WTC11 (cell line): Measurements from ENCODE around the gene PBX4. TPM values are rescaled to one million over a fixed set of nuclear protein-coding genes. Genes with fewer than 3 reads are reported as not detected.

Experiments used
- ATF1 ChIP-seq: sonication (generic); formaldehyde crosslinking; IDR thresholded peaks from 2 replicates; pipeline ENCODE4 v1.8.1; 2023; ENCODE audit warnings: mild to moderate bottlenecking, moderate library complexity, missing genetic modification reagents
- EMX1 ChIP-seq: fragments of 250-450 bp; sonication (Bioruptor Pico); IDR thresholded peaks from 2 replicates; pipeline ENCODE4 v1.8.0; 2021; ENCODE audit warnings: mild to moderate bottlenecking
- FOXJ3 ChIP-seq: sonication (generic); formaldehyde crosslinking; IDR thresholded peaks from 2 replicates; pipeline ENCODE4 v1.9.0; 2021; ENCODE audit warnings: missing genetic modification reagents, mild to moderate bottlenecking, borderline replicate concordance
- FOXK1 ChIP-seq: sonication (generic); formaldehyde crosslinking; IDR thresholded peaks from 2 replicates; pipeline ENCODE4 v1.8.0; 2022; ENCODE audit warnings: mild to moderate bottlenecking, moderate library complexity, missing genetic modification reagents
- GABPB1 ChIP-seq: sonication (generic); formaldehyde crosslinking; IDR thresholded peaks from 2 replicates; pipeline ENCODE4 v1.8.1; 2023; ENCODE audit warnings: mild to moderate bottlenecking, missing genetic modification reagents
- JUN ChIP-seq: sonication (generic); formaldehyde crosslinking; IDR thresholded peaks from 2 replicates; pipeline ENCODE4 v1.8.0; 2023; ENCODE audit warnings: mild to moderate bottlenecking, missing genetic modification reagents
- NFATC4 ChIP-seq: fragments of 250-450 bp; sonication (Bioruptor Pico); IDR thresholded peaks from 2 replicates; pipeline ENCODE4 v1.9.0; 2021; ENCODE audit warnings: mild to moderate bottlenecking
- NR2C2 ChIP-seq: sonication (generic); formaldehyde crosslinking; IDR thresholded peaks from 2 replicates; pipeline ENCODE4 v1.8.0; 2022; ENCODE audit warnings: mild to moderate bottlenecking, missing genetic modification reagents
- OVOL2 ChIP-seq: fragments of 250-450 bp; sonication (Bioruptor Pico); IDR thresholded peaks from 2 replicates; pipeline ENCODE4 v1.9.0; 2021; ENCODE audit warnings: mild to moderate bottlenecking, borderline replicate concordance
- PRRX2 ChIP-seq: fragments of 250-450 bp; sonication (Bioruptor Pico); IDR thresholded peaks from 2 replicates; pipeline ENCODE4 v1.8.0; 2021; ENCODE audit warnings: mild to moderate bottlenecking
- SMAD4 ChIP-seq: sonication (generic); formaldehyde crosslinking; IDR thresholded peaks from 2 replicates; pipeline ENCODE4 v1.8.0; 2022; ENCODE audit warnings: mild to moderate bottlenecking, missing genetic modification reagents
- SOX15 ChIP-seq: fragments of 250-450 bp; sonication (Bioruptor Pico); IDR thresholded peaks from 2 replicates; pipeline ENCODE4 v1.9.0; 2021; ENCODE audit warnings: mild to moderate bottlenecking
- TP53 ChIP-seq: sonication (generic); formaldehyde crosslinking; IDR thresholded peaks from 2 replicates; pipeline ENCODE4 v1.8.1; 2023; ENCODE audit warnings: mild to moderate bottlenecking, missing genetic modification reagents
- ZNF263 ChIP-seq: sonication (generic); formaldehyde crosslinking; IDR thresholded peaks from 2 replicates; pipeline ENCODE4 v1.8.1; 2022; ENCODE audit warnings: low read depth, mild to moderate bottlenecking, moderate library complexity, missing genetic modification reagents
- ZNF416 ChIP-seq: fragments of 250-450 bp; sonication (Bioruptor Pico); IDR thresholded peaks from 2 replicates; pipeline ENCODE4 v1.9.0; 2021; ENCODE audit warnings: mild to moderate bottlenecking, inconsistent platforms
- total RNA-seq: library from RNA; stranded (reverse); gene quantifications from 3 replicates; pipeline ENCODE4 v1.2.3, GENCODE V29; 2021
- TF ChIP-seq, protein P1 (sequence below): sonication (generic); formaldehyde crosslinking; IDR thresholded peaks from 2 replicates; pipeline ENCODE4 v1.8.1; 2022; ENCODE audit warnings: mild to moderate bottlenecking, missing genetic modification reagents, moderate library complexity, borderline replicate concordance
- TF ChIP-seq, protein P2 (sequence below): sonication (generic); formaldehyde crosslinking; conservative IDR thresholded peaks from 2 replicates; pipeline ENCODE4 v1.8.1; 2022; ENCODE audit warnings: mild to moderate bottlenecking, missing genetic modification reagents
- TF ChIP-seq, protein P3 (sequence below): sonication (generic); formaldehyde crosslinking; IDR thresholded peaks from 2 replicates; pipeline ENCODE4 v1.8.1; 2022; ENCODE audit warnings: mild to moderate bottlenecking, moderate library complexity, missing genetic modification reagents
- TF ChIP-seq, protein P4 (sequence below): sonication (generic); formaldehyde crosslinking; IDR thresholded peaks from 2 replicates; pipeline ENCODE4 v1.8.0; 2022; ENCODE audit warnings: mild to moderate bottlenecking, missing genetic modification reagents
- TF ChIP-seq, protein P5 (sequence below): sonication (generic); formaldehyde crosslinking; IDR thresholded peaks from 2 replicates; pipeline ENCODE4 v1.8.0; 2023; ENCODE audit warnings: missing genetic modification reagents
- TF ChIP-seq, protein P6 (sequence below): sonication (generic); formaldehyde crosslinking; IDR thresholded peaks from 2 replicates; pipeline ENCODE4 v1.8.0; 2022; ENCODE audit warnings: mild to moderate bottlenecking, missing genetic modification reagents
- TF ChIP-seq, protein P7 (sequence below): sonication (generic); formaldehyde crosslinking; IDR thresholded peaks from 2 replicates; pipeline ENCODE4 v1.8.1; 2023; ENCODE audit warnings: mild to moderate bottlenecking, missing genetic modification reagents, moderate library complexity
- TF ChIP-seq, protein P8 (sequence below): sonication (generic); formaldehyde crosslinking; IDR thresholded peaks from 2 replicates; pipeline ENCODE4 v1.8.1; 2023; ENCODE audit warnings: mild to moderate bottlenecking, moderate library complexity, missing genetic modification reagents
- TF ChIP-seq, protein P9 (sequence below): fragments of 250-450 bp; sonication (Bioruptor Pico); IDR thresholded peaks from 2 replicates; pipeline ENCODE4 v2.1.2; 2022; ENCODE audit warnings: mild to moderate bottlenecking, moderate library complexity
- TF ChIP-seq, protein P10 (sequence below): sonication (generic); formaldehyde crosslinking; IDR thresholded peaks from 2 replicates; pipeline ENCODE4 v1.8.0; 2022; ENCODE audit warnings: mild to moderate bottlenecking, missing genetic modification reagents
- TF ChIP-seq, protein P11 (sequence below): sonication (generic); formaldehyde crosslinking; IDR thresholded peaks from 2 replicates; pipeline ENCODE4 v1.8.1; 2022; ENCODE audit warnings: low read depth, missing genetic modification reagents, borderline replicate concordance

PBX4 gene
- total RNA-seq, 1 experiment from 2014 or later: 3.2 TPM

DNA sequence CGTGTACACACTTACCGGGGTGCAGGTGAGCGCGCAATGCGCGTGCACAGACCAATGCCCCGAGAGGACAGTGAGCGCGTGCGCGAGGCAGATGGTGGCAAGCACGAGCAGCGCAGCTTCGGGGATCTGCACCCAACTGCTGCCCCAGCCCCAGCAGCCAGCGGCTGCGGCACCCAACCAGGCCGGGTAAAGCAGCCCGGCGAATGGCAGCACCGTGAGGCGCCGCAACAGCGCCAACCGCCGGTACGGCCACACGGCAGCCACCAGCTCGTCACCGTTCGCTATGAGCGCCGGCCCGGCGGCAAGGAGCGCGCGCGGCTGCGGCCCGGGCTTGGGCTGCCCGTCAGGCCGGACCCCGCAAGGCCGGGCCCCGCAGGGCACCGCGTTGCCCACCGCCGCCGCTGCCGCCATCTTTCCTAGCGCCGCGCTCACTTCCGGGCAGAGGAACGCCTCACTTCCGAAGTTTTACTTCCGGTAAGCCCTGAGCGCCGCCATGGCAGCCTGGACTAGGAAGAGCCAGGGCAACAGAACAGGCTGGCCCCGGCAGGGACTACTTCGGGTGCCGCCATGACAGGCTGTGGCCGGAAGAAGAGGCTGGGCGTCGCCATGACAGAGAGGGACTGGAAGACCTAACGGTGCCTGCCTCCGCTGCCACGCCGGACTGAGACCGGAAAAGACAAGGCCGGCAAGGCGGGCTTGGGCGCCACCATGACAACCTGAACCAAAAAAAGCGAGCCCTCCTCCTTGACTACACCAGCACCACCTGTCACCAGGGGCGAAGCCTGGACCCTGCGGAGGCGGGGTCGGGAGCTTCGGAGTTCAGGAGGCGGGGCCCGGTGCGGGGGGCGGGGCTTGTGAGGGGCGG lies 45.0 kb upstream of the PBX4 start, which contains the start of gene ATP13A1 (continued):
- TF ChIP-seq EMX1 (CRISPR knock-in tag): no peak
- peak; percentile 59; the same call in 1 of the 2 replicates for TF ChIP-seq GABPB1 (CRISPR knock-in tag)
- TF ChIP-seq, protein P1, sequence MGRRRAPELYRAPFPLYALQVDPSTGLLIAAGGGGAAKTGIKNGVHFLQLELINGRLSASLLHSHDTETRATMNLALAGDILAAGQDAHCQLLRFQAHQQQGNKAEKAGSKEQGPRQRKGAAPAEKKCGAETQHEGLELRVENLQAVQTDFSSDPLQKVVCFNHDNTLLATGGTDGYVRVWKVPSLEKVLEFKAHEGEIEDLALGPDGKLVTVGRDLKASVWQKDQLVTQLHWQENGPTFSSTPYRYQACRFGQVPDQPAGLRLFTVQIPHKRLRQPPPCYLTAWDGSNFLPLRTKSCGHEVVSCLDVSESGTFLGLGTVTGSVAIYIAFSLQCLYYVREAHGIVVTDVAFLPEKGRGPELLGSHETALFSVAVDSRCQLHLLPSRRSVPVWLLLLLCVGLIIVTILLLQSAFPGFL: no peak
- no peak for TF ChIP-seq SOX15 (CRISPR knock-in tag)
- TF ChIP-seq NFATC4 (CRISPR knock-in tag): no peak
- TF ChIP-seq, protein P2, sequence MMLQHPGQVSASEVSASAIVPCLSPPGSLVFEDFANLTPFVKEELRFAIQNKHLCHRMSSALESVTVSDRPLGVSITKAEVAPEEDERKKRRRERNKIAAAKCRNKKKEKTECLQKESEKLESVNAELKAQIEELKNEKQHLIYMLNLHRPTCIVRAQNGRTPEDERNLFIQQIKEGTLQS (CRISPR knock-in tag): no peak
- TF ChIP-seq, protein P3, sequence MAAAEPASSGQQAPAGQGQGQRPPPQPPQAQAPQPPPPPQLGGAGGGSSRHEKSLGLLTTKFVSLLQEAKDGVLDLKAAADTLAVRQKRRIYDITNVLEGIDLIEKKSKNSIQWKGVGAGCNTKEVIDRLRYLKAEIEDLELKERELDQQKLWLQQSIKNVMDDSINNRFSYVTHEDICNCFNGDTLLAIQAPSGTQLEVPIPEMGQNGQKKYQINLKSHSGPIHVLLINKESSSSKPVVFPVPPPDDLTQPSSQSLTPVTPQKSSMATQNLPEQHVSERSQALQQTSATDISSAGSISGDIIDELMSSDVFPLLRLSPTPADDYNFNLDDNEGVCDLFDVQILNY (CRISPR knock-in tag): no peak
- TF ChIP-seq, protein P4, sequence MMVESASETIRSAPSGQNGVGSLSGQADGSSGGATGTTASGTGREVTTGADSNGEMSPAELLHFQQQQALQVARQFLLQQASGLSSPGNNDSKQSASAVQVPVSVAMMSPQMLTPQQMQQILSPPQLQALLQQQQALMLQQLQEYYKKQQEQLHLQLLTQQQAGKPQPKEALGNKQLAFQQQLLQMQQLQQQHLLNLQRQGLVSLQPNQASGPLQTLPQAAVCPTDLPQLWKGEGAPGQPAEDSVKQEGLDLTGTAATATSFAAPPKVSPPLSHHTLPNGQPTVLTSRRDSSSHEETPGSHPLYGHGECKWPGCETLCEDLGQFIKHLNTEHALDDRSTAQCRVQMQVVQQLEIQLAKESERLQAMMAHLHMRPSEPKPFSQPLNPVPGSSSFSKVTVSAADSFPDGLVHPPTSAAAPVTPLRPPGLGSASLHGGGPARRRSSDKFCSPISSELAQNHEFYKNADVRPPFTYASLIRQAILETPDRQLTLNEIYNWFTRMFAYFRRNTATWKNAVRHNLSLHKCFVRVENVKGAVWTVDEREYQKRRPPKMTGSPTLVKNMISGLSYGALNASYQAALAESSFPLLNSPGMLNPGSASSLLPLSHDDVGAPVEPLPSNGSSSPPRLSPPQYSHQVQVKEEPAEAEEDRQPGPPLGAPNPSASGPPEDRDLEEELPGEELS (CRISPR knock-in tag): peak; percentile 67
- TF ChIP-seq JUN (CRISPR knock-in tag): no peak; the same call in 1 of the 2 replicates
- no peak for TF ChIP-seq SMAD4 (CRISPR knock-in tag)
- TF ChIP-seq NR2C2: no peak
- TF ChIP-seq, protein P5, sequence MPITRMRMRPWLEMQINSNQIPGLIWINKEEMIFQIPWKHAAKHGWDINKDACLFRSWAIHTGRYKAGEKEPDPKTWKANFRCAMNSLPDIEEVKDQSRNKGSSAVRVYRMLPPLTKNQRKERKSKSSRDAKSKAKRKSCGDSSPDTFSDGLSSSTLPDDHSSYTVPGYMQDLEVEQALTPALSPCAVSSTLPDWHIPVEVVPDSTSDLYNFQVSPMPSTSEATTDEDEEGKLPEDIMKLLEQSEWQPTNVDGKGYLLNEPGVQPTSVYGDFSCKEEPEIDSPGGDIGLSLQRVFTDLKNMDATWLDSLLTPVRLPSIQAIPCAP (CRISPR knock-in tag): peak; percentile 40; the same call in 1 of the 2 replicates
- peak; percentile 70; the same call in 1 of the 2 replicates for TF ChIP-seq ZNF416 (CRISPR knock-in tag)
- no peak for TF ChIP-seq PRRX2 (CRISPR knock-in tag)
- TF ChIP-seq, protein P6, sequence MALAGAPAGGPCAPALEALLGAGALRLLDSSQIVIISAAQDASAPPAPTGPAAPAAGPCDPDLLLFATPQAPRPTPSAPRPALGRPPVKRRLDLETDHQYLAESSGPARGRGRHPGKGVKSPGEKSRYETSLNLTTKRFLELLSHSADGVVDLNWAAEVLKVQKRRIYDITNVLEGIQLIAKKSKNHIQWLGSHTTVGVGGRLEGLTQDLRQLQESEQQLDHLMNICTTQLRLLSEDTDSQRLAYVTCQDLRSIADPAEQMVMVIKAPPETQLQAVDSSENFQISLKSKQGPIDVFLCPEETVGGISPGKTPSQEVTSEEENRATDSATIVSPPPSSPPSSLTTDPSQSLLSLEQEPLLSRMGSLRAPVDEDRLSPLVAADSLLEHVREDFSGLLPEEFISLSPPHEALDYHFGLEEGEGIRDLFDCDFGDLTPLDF (CRISPR knock-in tag): no peak
- no peak for TF ChIP-seq ATF1 (CRISPR knock-in tag)
- TF ChIP-seq, protein P7, sequence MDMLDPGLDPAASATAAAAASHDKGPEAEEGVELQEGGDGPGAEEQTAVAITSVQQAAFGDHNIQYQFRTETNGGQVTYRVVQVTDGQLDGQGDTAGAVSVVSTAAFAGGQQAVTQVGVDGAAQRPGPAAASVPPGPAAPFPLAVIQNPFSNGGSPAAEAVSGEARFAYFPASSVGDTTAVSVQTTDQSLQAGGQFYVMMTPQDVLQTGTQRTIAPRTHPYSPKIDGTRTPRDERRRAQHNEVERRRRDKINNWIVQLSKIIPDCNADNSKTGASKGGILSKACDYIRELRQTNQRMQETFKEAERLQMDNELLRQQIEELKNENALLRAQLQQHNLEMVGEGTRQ (CRISPR knock-in tag): no peak; the same call in 1 of the 2 replicates
- TF ChIP-seq, protein P8, sequence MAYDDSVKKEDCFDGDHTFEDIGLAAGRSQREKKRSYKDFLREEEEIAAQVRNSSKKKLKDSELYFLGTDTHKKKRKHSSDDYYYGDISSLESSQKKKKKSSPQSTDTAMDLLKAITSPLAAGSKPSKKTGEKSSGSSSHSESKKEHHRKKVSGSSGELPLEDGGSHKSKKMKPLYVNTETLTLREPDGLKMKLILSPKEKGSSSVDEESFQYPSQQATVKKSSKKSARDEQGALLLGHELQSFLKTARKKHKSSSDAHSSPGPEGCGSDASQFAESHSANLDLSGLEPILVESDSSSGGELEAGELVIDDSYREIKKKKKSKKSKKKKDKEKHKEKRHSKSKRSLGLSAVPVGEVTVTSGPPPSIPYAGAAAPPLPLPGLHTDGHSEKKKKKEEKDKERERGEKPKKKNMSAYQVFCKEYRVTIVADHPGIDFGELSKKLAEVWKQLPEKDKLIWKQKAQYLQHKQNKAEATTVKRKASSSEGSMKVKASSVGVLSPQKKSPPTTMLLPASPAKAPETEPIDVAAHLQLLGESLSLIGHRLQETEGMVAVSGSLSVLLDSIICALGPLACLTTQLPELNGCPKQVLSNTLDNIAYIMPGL (CRISPR knock-in tag): peak; percentile 27; the same call in 1 of the 2 replicates
- TF ChIP-seq, protein P9, sequence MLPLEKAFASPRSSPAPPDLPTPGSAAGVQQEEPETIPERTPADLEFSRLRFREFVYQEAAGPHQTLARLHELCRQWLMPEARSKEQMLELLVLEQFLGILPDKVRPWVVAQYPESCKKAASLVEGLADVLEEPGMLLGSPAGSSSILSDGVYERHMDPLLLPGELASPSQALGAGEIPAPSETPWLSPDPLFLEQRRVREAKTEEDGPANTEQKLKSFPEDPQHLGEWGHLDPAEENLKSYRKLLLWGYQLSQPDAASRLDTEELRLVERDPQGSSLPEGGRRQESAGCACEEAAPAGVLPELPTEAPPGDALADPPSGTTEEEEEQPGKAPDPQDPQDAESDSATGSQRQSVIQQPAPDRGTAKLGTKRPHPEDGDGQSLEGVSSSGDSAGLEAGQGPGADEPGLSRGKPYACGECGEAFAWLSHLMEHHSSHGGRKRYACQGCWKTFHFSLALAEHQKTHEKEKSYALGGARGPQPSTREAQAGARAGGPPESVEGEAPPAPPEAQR (CRISPR knock-in tag): no peak
- TF ChIP-seq FOXK1 (CRISPR knock-in tag): peak; percentile 43; the same call in 1 of the 2 replicates
- TF ChIP-seq TP53 (CRISPR knock-in tag): peak; percentile 58; the same call in 1 of the 2 replicates
- TF ChIP-seq FOXJ3 (CRISPR knock-in tag): no peak
- TF ChIP-seq, protein P10, sequence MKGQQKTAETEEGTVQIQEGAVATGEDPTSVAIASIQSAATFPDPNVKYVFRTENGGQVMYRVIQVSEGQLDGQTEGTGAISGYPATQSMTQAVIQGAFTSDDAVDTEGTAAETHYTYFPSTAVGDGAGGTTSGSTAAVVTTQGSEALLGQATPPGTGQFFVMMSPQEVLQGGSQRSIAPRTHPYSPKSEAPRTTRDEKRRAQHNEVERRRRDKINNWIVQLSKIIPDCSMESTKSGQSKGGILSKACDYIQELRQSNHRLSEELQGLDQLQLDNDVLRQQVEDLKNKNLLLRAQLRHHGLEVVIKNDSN (CRISPR knock-in tag): no peak
- no peak for TF ChIP-seq OVOL2
- TF ChIP-seq, protein P11, sequence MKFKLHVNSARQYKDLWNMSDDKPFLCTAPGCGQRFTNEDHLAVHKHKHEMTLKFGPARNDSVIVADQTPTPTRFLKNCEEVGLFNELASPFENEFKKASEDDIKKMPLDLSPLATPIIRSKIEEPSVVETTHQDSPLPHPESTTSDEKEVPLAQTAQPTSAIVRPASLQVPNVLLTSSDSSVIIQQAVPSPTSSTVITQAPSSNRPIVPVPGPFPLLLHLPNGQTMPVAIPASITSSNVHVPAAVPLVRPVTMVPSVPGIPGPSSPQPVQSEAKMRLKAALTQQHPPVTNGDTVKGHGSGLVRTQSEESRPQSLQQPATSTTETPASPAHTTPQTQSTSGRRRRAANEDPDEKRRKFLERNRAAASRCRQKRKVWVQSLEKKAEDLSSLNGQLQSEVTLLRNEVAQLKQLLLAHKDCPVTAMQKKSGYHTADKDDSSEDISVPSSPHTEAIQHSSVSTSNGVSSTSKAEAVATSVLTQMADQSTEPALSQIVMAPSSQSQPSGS: no peak
- no peak for TF ChIP-seq ZNF263 (CRISPR knock-in tag)
